ENCODE results near the gene TECTA.
"Not testable (repeated sequence)": the region's sequence is repeated elsewhere in the genome, so short reads cannot be mapped to it uniquely, and the experiment has no call there.

The TECTA gene

DNA sequence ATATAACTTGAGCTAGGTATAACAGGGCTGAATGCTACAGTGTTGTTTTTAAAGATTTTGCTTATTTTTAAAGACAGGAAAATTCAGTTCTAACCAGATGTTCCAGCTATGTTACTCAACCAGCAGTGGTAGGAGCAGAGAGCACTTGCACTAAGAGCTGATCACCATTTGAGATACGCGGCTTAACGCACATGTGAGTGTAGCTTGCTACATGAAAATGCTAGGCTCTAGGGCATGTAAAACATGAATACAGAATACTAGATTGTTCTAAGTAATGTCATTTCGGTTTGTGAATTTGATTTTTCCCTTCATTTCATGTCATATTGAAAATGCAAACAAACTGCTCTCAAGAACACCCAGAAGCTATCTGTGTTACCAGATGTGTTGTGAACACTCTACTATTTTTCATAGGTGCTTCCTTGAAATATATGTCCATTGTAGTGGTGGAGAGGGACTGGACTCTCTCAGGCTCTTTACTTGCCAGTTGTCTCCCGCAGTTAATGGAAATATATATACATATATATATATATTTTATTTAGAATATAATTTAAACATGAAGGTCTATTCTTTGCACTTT lies 10.8 kb upstream of the TECTA start:
- no peak for DNase-seq (ENCODE audit: low read depth in 3 of 3)

DNA sequence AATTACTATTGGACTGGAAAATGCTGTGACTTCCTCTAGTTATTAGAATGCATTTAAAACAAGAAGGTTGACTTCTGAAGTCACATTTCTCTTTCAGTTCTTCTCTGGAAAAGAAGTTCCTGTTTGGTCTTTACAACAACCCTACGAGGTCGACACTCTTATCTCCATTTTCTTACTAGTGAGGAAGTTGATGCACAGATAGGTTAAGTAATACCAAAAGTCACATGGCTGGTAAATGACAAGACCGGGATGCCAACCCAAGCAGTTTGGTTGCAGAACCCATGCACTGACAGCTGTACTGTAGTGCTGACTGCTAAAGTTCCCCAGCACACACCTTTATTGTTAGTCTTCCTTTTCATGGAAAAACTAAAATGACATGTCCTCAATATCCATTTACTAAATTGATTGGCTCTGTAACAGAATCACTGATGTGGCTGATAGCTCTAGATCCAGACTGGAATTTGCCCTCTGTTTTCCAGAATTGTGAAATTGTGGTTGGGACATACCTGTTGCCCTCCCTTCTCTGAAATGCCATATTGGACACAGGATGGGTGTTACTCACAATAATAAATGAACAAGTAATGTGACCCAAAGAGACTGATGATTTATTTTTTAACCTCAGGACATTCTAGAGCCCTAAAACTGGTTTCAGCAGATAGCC lies 9.4 kb upstream of the TECTA start:
- no peak for DNase-seq (ENCODE audit: low read depth in 3 of 3)

DNA sequence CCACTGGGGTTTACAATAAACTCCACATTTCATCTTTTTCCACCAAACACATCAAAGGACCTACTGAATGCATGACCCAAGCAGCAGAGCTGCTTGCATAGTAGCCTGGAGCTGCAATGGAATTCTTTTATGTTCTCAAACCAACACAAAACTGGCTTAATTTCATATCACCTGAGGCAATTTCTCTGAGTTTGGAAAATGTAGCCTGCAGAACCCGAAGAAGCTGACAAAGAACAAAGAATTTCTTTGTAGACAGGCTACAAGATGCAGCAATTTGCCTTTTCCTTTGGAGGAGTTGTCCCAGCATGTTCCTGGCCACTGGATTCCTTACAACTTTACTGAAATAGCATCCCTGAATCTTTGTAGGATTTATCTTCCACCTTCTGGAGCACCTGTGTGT lies 5.5 kb upstream of the TECTA start:
- DNase-seq (ENCODE audit: low read depth in 3 of 3): no peak

DNA sequence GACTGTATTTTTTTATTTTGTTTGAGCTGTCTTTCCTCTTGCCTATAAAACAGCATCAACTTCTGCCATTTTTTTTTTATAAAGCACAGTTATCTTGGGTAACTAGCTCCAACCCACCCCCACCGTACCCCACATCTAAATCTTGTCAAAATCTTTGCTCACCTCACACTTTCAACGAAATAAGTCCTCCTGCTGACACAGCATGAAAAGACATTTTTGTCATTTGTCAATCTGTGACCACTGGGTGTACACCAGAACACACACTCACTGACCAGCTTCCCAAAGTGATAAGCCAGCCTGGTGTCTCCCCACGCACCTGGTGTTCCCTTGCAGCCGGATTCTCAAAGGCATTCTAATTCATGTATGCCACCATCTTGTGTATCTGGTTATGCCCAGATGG lies 1.7 kb upstream of the TECTA start:
- DNase-seq (ENCODE audit: low read depth in 3 of 3): no peak

DNA sequence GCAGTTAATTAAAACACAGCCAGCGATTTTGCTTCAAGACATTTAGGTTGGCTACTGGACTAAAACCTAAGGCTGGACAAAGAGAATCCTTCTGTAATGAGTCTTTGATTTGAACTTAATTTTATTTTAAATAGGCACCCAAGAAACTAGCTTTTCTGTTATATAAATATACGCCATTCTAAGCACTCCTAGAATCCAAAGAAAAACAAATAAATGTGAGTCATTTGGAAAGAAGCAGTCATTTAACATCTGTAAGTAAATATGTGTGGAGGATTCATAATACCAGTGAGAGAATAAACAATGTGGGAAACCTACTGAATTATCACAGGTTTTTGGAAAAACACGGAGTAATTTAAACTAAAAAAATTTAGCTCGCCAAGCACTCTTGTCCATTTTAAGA lies 1.2 kb upstream of the TECTA start:
- no peak for DNase-seq (ENCODE audit: low read depth in 3 of 3)

DNA sequence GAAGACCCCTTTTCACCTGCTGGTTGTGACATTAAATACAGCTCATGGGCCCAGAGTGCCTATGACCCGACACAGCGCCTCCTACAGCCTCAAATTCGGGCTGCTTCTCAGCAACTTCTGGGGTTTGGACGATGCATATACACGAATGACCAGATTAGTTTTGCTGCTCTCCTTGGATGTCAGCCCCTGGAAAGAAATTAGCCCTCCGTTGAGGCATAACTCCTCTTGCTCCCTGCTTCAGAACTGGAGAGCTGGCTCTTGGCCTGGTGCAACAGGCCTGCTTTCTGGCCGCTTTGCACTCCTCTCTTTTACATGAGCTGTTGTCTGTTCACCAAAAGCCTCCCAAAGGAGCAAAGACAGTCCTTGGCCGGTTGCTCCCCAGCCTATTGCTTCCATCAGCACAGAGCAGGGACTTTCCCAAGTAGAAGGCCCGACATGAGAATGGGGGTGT lies 3.3 kb downstream of the TECTA start:
- DNase-seq (ENCODE audit: low read depth in 3 of 3): no peak

DNA sequence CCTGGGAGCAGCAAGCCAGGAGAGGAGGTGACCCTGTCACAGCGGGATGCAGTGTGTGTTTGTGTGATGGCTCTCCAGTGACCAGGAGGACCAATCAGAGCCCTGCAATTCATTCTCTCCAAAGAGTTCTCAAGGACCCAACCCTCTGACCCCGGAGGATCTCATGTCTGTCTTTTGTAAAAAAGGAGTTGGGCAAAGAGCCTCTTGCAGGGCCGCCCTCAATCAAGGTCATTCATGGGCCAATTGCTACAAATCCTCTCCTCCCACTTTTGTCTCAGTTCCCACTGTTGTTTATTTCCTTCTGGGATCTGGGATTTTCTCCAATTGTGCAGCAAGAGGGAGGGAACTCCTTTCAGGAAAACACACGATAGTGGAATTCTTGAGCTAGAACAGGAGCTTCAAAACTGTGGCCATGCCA lies 4.0 kb downstream of the TECTA start:
- no peak for DNase-seq (ENCODE audit: low read depth in 3 of 3)

DNA sequence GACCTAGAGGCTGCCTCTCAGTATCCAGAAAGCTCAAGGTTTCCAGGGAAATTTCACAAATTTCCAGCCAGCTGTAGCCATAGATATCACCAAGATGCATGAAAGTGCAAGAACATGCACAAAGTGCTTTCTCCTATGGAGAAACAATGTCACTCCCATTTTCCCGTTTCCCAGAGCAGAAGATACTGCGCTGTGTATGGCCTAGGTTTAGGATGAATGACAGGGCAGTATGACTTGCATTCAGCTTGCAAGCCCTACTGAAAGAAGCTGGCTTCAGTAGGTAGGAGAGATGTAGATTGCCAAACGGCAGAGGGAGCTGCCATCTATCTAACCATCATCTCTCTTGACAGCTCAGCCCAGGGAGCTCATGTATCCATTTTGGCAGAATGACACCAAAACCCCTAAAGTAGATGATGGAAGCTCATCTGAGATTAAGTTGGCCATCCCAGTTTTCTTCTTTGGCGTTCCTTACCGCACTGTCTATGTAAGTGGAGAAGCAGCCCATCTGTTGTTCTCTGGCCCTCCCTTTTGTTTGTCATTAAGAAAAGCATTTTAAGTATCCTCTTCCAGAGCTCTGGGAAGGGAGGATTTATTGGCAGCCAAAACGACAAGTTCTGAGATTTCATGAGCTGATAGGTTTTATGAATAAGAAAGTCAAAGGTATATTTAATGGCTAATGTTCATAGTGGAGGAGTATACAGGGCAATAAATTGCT lies 4.6 kb downstream of the TECTA start:
- DNase-seq (ENCODE audit: low read depth in 3 of 3): no peak

DNA sequence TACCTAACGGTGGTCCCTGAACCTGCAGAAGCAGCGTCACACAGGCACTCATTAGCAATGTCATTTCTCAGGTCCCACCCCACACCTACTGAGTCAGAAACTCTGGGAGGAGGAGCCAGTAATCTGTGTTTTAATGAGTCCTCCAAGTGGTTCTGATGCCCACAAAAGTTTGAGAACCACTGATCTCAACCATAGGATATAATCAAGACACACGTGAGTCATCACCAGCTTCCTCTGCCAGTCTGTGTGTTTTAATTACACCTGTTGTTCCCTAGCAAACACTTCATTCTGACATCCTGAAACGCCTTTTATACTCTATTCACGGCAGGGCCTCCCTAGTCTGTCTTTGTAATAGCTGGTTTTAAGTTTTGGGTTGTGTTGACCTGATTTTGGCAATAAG lies 5.8 kb downstream of the TECTA start:
- no peak for DNase-seq (ENCODE audit: low read depth in 3 of 3)

DNA sequence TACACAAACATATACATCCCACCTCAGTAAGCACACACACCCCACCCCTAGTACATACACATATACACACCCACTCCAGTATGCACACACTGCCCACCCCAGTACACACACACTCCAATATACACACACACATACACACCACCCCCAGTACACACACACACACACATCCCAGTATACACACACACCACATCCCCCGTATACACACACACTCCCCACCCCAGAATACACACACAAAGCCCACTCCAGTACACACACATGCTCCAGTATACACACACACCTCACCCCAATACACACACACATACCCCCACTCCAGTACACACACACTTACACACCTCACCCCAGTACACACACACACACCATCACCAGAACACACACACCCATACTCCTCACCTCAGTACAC lies 7.4 kb downstream of the TECTA start:
- no peak for DNase-seq (ENCODE audit: low read depth in 3 of 3)

DNA sequence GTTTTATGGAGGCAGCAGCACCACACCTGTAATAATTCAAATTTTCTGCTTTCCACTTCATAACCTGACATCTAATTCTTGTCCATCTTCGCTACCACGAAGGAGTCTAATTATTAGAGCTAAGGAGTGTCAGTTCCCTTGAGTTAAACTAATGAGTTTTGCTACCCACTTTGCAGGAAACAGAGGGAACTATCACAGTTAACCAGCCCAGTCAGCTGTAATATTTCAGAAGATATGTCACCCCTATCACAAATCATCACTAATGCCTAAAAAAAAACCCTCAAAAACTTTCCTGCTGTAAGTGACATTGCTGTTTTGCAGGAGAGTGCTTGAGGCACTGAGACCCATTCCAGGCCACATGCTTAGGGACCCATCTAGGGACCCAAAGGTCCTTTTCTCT lies 8.4 kb downstream of the TECTA start:
- no peak for DNase-seq (ENCODE audit: low read depth in 3 of 3)

DNA sequence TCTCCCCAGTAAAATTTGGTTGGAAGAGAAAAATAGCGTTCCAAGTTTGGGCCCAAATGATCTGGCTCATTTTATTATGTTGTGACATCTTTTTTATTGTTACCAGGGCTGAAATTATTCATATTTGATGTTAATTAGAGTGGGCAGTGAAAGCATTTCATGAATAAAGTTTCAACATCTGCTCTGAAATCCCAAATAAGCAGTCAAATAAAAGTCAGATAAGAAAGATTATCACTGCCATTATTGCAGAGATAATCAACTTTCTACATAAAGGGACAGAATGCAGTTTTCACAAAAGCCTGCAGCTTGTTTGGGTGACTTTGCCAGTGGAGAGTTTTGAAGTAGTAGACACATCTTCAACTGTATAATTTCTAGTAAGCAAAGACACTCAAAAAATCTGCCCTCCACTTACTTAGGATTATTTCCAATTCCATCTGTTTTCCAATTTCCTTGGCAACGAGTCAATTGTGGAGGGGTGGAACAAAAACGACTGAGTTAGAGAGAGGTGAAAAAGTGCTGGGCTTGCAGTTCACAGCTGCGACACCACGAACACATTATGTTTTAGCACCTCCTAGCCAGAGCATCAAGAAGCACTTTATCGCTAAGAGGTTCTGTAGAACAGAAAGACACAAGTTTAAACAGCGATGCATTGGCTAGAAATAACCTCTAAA lies 9.0 kb downstream of the TECTA start:
- DNase-seq (ENCODE audit: low read depth in 3 of 3): no peak

DNA sequence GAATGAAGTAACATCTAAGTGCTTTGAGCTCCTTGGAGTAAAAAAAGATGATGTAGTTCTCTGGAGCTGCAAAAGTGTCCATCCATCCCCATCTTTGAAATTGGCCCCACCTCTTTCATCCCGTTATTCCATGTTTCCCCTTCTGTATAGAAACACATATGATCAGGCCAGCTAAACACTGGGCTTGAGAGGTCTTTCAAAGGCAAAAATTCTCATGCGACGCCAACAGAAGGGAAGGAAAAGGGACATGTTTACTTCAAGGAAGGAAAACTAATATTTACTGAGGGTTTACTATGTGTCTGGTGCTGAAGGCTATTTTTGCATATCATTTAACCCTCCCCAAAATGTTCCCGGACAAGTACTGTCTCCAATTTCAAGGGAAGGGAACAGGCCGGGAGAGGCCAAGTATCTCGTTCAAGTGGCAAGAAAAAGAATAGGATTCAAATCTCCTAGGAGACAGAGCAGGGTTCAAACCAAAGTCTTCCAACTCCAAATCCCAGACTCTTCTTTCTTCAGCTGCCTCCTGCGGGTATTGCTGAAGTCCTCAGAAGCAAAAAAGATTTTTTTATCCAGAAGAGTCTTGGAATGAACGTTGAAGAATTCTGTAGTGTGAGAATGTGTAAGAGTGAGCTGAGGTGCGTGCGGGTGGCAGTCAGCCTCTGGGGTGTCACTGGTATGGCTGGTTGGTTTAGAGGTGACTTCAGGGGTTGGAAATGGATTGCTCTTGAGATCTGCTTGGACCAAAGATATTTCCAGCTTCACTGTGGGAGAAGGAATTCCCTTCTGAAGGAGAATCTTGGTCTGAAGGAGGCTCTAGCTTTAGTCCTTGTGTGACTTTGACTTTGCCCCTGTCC lies 10.1 kb downstream of the TECTA start:
- no peak for DNase-seq (ENCODE audit: low read depth in 3 of 3)

DNA sequence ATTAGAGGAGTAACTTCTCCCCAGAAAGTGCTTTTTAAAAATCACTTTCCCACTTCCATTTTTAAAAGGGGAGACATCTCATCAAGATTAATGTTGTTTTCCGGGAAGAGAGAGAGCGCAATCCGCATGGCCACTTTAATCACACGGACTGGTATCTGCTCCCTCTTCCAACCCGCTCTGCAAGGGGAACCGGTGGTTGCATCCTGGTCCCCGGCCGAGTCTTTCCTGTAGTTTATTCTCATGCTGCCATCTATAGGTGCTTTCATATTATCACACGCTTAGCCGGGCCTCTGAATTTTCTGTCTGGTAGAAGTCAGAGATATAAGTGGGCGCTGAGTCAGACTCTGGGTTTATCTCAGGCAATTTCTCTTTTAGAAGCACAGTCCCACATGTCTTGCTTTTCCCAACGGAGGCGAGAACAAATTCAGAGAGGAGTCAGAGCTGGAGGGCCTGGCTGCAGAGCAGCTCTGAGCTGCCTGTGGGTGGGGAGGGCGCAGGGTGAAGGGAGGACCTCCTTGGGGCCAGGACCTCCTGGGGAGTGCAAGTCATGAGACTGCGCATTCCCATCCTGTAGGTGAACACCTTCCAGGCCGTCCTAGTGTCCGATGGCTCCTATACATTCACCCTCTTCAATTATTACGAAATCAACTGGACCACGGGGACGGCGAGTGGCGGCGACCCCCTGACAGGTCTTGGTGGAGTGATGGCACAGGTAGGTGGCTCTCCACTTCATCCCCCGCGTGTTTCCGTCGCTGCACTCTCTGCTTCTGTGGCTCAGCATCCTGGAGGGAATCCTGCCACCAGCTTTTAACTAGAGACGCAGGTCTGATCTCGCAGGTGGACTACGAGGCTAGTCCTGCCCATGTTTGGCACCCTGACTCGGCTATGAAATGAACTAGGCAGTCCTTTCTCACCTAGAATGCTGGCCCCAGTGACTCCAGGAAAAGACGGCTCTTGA lies 11.7 kb downstream of the TECTA start:
- DNase-seq (ENCODE audit: low read depth in 3 of 3): peak; percentile 8 to 27 (median 15)

DNA sequence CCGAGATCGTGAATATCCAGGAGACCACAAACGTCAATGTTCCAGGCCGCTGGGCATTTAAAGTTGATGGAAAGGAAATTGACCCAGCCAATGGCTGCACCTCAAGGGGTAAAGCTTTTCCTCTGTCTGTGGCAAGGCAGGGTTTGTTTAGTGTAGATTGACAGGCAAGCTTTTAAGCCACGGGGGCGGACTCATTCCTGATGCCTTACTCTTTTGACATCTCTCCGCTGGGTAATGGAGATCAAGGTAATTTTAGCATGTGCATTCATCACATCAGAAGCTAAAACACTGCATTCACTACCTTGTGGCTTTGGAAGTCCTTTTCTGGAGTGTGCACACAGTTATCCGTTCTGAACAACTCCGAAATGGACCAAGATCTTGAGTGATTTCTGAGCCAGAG lies 12.6 kb downstream of the TECTA start:
- no peak for DNase-seq (ENCODE audit: low read depth in 3 of 3)

DNA sequence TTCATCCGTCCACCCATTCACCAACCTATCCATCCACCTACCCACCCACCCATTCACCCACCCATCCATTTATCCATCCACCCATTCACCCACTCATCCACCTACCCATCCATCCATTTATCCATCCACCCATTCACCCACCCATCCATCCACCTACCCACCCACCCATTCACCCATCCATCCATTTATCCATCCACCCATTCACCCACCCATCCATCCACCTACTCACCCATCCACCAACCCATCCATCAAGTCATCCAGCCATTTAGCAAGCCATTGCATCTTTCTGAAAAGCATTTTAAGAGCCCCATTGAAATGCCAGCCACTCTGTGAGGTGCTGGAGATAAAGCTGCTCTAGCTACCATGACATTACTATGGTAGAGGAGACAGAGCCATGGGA lies 14.0 kb downstream of the TECTA start:
- DNase-seq (ENCODE audit: low read depth in 3 of 3): not testable (repeated sequence)

DNA sequence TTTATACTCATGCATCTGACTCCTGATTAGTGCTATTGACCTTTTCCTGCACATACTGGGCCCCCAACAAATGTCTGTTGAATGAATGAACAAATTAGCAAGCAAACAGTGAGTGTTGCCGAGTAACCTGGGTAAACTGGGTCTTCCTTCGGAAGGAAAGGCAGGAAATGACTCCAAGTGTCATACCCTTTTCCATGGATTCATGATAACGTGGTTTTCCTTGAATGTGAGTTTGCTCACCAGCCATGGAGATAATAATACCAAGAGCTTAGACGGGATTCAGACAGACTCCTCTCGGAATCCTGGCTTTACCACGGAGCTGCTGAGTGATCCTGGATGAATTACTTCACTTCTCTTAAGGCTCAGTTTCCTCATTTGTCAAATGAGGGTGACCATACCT lies 16.7 kb downstream of the TECTA start:
- no peak for DNase-seq (ENCODE audit: low read depth in 3 of 3)

DNA sequence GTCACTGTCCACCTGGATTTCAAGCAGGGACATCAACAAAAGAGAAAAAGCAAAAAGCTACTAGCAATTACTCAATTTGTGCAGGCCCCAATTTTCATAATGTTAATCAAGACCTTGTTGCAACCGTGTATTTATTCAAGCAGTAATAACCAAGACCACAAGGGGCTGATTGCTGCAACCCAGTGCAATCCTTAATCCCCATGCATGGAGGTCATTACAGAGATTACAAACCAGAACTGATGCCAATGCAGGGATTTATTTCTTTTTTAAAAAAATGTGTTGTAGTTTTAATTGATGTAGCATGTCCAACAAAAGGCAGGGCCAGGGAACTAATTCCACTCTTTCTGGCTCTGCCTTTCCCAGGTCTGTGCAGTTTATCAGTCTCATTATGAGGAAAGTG lies 18.4 kb downstream of the TECTA start:
- DNase-seq (ENCODE audit: low read depth in 3 of 3): no peak

DNA sequence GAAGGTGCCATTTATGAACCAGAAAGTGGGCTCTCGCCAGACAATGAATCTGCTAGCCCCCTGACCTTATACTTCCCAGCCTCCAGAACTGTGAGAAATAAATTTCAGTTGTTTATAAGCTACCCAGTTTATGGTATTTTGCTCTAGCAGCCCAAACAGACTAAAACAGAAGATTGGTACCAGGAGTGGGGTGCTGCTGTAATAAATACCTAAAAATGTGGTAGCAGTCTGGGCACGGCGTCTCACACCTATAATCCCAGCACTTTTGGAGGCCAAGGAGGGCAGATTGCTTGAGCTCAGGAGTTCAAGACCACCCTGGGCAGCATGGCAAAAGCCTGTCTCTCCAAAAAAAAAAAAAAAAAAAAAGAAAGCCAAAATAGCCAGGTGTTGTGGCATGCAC lies 21.3 kb downstream of the TECTA start:
- no peak for DNase-seq (ENCODE audit: low read depth in 3 of 3)

DNA sequence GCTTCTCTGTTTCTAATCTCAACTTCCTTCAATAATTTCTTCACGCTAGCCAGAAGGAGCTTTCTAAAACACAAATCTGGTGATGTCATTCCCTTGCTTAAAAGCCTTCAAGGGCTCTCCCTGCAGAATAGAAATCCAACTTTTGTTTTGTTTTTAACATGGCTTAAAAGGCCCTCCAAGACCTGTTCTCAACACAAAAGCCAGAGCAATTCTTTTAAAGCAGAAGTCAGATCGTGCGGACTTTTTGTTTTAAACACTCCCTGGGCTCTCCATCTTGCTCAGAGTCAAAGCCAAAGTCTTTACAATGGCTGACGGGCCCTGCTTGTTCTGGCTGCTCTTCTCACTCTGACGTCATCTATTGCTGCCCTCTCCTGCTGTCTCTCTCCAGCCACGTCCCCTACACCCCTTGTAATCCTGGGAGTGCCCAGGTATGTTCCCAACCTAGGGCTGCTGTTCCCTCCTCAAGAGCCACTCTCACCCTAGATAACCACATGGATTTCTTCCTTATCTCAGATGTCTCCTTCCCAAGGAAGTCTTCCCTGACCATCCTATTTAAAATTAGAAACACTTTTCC lies 22.5 kb downstream of the TECTA start:
- no peak for DNase-seq (ENCODE audit: low read depth in 3 of 3)

Data from stimulated activated CD4-positive, alpha-beta T cell treated with anti-CD3 and anti-CD28 coated beads, TNF-alpha, amount 100 ng/mL, for 48 hours (primary cell).